ENCODE data around the gene PCK1.
"Not testable (repeated sequence)": the region's sequence is repeated elsewhere in the genome, so short reads cannot be mapped to it uniquely, and the experiment has no call there.

The PCK1 gene

GRCh38 chr20:57560554-57561355 is at the start of gene PCK1:
PCK1 (plus strand) TSS chr20:57561110; CDS start chr20:57561412, 302 bp downstream.
- DNase-seq (ENCODE audit: low spot score) = no peak

DNA sequence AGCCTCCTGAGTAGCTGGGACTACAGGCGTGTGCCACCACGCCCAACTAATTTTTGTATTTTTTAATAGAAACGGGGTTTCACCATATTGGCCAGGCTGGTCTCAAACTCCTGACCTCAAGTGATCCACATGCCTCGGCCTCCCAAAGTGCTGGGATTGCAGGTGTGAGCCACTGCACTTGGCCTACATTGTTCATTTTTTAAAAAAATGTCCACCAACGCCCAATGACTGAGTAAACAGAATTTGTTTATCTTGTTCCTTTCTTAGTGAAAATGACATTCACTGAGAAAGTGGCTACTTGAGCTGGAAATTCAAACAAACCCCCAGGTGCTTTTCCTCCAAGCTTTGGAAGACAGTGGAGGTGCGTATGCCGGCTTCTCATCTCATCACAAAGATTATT is 49.2 kb upstream of the PCK1 start:
- not testable (repeated sequence) for DNase-seq (ENCODE audit: low spot score)

- no peak for DNase-seq (ENCODE audit: low spot score)
Measured at GRCh38 chr20:57512432-57512831, 48.5 kb upstream of the PCK1 start.

- no peak for DNase-seq (ENCODE audit: low spot score)
Measured at GRCh38 chr20:57513199-57513598, 47.7 kb upstream of the PCK1 start.

- peak; percentile 75 for DNase-seq (ENCODE audit: low spot score)
Measured at GRCh38 chr20:57514273-57514751, 46.6 kb upstream of the PCK1 start.

DNA sequence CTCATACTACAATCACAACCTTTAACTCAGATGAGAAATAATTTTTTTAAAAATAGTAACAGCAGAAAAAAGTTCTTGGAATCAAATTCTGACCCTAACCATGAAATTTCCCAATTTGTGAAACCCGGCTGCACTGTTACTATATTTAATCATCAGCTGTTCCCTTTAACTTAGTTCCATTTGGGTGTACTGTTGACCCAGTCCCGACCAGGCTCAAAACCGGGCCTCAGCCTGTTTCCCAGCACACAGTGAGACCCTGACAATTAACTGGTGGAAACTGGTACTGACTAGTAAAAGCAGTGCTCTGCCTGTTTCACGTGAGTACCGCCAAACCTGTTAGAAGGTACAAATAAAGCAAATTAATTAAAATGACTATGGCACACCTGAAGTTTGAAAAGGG is 43.0 kb upstream of the PCK1 start:
- DNase-seq (ENCODE audit: low spot score) = no peak

DNA sequence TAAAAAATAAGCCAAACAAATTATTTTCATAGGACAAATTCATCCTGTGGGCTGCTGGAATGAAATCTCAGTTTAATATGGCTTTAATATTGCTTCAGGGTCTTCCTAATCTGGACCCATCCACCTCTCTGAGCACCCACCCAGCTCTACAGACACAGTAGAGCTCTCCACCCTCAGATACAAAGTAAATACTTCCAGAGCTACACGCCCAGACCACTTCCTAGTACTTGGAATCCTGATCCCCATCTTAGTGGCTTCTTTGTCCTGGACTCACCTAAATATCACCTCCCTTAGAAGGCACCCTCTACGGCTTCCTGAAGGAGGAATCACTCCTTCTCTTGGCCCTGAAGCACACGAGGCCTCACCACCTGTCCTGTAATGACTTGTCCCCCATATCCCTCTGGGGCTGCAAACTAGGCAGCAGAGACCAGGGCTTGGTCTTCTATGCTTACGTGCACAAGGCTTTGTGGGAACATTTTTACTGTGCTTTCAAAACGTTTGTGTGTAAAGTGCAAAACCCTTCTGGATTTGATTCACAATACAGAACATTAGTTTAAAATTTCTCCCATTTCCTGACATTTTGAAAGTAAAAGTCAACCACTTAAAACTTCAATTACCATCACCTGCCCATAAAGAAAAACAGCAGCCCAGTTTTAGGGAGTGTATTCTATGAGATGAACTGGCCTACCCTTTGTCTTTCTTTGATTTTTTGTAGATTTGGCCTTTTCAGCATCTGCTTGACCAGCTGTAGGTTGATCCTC is 38.4 kb upstream of the PCK1 start:
- no peak for DNase-seq (ENCODE audit: low spot score)

GRCh38 chr20:57523782-57524181 is 37.1 kb upstream of the PCK1 start:
- DNase-seq (ENCODE audit: low spot score) = no peak

DNA sequence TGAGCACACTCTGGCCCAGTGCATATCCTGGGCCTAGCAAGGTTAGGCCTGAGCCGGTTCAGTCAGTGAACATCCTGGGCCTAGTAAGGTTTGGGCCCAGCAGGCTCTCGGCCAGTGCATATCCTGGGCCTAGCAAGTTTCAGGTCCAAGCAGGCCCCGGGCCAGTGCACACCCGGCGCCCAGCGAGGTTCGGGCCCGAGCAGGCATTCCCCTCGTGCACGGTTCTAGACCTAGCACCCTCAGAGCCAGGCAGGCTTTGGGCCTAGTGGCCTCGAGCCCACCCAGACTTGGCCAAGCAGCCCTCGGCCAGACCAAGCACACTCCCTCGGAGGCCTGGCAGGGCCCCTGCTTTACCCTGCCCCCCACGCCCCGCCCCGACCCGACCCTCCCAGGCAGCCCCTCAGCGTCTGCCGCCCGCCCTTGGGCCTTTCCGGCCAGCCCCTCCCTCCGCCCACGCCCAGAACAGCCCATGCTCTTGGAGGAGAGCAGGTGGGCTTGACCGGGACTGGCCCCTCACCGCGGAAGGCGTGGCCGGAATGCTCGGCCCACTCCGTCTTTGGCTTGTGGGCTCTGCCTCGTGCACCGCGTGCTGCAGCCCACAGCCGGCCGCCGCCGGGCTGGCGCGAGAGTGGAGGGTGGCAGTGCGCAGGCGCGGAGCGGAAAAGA is 36.3 kb upstream of the PCK1 start, which contains the start of gene CTCFL:
Gene CTCFL, minus strand, starts transcription at position 630 of the 666 bp plus-strand sequence. CDS start 935 bp downstream, outside the sequence.
- DNase-seq (ENCODE audit: low spot score) = peak; percentile 49

GRCh38 chr20:57525328-57526086 is 35.4 kb upstream of the PCK1 start:
- no peak for DNase-seq (ENCODE audit: low spot score)

GRCh38 chr20:57526087-57526884 is 34.6 kb upstream of the PCK1 start:
- DNase-seq (ENCODE audit: low spot score) = peak; percentile 45

GRCh38 chr20:57526885-57527460 is 33.9 kb upstream of the PCK1 start:
- DNase-seq (ENCODE audit: low spot score) = no peak

DNA sequence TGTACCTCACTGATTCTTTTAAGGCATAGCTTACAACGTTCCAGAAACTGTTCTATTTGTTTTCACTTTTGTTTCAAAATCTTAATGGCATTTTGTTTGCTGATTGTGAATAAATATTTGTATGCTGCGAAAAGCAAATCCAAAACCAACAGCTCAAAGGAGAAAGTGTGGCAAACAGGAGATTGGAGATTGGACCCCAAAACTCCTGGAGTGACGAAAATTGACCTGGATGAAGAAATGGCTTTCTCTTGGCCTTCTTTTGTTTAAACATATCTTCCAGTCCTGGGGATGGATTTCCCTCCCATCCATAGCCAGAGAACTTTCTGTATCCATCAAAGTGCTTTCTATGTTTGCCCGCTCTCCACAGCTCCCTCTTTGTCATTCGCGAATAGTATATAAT is 33.2 kb upstream of the PCK1 start:
- no peak for DNase-seq (ENCODE audit: low spot score)

GRCh38 chr20:57528148-57528547 is 32.8 kb upstream of the PCK1 start:
- no peak for DNase-seq (ENCODE audit: low spot score)

GRCh38 chr20:57529160-57529585 is 31.7 kb upstream of the PCK1 start:
- no peak for DNase-seq (ENCODE audit: low spot score)

DNA sequence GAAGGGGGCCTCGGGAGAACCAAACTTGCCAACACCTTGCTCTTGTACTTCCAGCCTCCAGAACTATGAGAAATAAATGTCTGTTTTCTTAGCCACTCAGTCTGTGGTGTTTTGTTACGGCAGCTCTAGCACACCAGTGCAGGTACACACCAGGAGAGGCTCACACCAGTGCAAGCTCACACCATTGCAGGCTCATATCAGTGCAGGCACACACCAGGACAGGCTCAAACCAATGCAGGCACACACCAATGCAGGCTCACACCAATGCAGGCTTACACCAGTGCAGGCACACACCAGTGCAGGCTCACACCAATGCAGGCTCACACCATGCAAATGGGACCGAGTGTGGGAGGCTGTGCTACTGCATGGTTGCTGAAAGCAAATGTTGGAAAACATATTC is 31.1 kb upstream of the PCK1 start:
- DNase-seq (ENCODE audit: low spot score) = no peak

GRCh38 chr20:57530327-57530981 is 30.5 kb upstream of the PCK1 start:
- no peak for DNase-seq (ENCODE audit: low spot score)

- DNase-seq (ENCODE audit: low spot score) = no peak
Measured at GRCh38 chr20:57532104-57532503, 28.8 kb upstream of the PCK1 start.

- DNase-seq (ENCODE audit: low spot score) = no peak
Measured at GRCh38 chr20:57535297-57535696, 25.6 kb upstream of the PCK1 start.

DNA sequence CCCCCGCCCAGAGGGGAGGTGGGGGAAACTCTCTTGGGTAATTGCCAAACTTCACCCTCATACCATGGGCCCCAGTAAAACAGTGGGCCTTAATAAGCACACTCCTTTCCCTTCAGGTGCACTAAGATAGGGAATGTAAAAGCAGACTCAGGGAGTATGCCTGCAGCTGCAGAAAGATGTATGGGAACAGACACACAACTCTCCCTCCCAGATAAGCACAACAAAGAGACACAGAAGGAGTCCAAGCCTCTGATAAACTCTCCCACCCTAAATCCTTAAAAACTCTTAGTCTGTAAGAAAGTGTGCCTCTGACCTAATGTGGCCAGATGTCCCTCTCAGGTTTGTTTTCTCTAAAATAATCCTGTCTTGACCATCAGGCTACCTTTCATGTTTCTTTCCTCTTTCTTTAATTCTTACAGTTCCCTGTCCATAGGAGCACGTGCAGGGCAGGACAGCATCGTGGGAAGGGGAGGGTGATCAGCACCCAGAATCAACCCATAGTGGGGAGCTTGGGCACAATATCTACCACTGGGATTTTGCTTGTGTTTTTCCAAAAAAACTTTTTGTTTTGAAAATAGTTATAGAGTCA is 24.7 kb upstream of the PCK1 start:
- no peak for DNase-seq (ENCODE audit: low spot score)

Data from iPS-NIHi11 (cell line).